ENCODE results near the gene KIAA1549. TPM values are rescaled to one million over a fixed set of nuclear protein-coding genes. Genes with fewer than 3 reads are reported as not detected.
"Not testable (repeated sequence)": the region's sequence is repeated elsewhere in the genome, so short reads cannot be mapped to it uniquely, and the experiment has no call there.

KIAA1549 gene
- total RNA-seq, 1 donor: 3.7 TPM

DNA sequence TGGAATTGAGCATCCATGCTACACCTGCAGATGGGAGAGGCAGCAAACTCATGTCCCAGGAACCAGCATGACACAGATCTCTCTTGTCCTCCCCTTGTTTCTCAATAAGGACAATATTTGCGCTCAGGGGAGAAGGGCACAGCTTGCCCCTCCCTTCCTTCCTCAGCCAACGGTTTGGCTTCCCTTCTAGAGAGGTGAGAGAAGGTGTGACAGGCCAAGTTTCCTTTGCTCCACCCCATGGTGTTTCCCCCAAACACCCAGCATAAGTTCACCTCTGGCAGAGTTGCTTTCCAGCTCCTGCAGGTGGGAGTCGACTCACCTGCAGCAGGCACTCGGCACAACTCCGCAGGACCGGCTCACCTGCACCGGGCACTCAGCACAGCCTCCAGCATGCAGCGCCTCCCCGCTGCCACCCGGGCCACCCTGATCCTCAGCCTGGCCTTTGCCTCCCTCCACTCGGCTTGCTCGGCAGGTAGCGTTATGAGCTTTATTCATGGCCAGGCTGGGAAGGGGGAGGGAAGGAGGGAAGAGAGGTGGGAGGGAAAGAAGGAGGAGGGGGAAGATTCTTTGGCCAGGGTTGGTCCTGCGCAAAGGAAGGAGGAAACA is 183.4 kb downstream of the KIAA1549 start, which contains the start of the genes ATP6V0A4 and TMEM213:
TSS of gene ATP6V0A4 (minus strand) at position 482 of the 606 bp plus-strand sequence. CDS start 26,949 bp downstream, outside the sequence.
TSS of gene TMEM213 (plus strand) at position 280 of the 606 bp plus-strand sequence. CDS start at position 391, 111 bp downstream.
- no peak within 1 kb of the TSS for H3K4me3 ChIP-seq (ENCODE audit: low read depth, low read length)
- TF ChIP-seq CTCF (IDR thresholded peaks at IDR 0.05; ENCODE audit: insufficient read depth, low read length): no peak

DNA sequence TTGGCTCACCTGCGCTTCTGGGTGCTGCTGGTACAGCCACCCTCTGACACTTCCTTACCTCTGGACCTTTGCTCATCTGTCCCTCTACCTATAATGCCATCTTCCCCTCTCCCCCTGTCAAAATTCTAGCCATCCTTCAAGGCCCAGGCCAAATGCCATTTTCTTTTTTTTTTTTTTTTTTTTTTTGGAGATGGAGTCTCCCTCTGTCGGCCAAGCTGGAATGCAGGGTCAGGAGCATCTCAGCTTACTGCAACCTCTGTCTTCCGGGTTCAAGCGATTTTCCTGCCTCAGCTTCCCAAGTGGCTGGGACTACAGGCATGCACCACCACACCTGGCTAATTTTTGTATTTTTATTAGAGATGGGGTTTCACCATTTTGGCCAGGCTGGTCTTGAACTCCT is 184.1 kb downstream of the KIAA1549 start:
- not testable (repeated sequence) for DNase-seq (ENCODE audit: low read depth); H3K4me3 ChIP-seq (ENCODE audit: low read depth, low read length)

More for the DNA sequence above, 183.4 kb downstream of the KIAA1549 start, which contains the start of the genes ATP6V0A4 and TMEM213:
- DNase-seq (ENCODE audit: low read depth): no peak

GRCh38 chr7:138796038-138796615 is 185.1 kb downstream of the KIAA1549 start:
- H3K4me3 ChIP-seq (ENCODE audit: low read depth, low read length): no peak overlapping the region
- TF ChIP-seq CTCF (IDR thresholded peaks at IDR 0.05; ENCODE audit: insufficient read depth, low read length): no peak
- DNase-seq (ENCODE audit: low read depth): no peak

- no peak for TF ChIP-seq CTCF (IDR thresholded peaks at IDR 0.05; ENCODE audit: insufficient read depth, low read length)
- peak; percentile 40 for DNase-seq (ENCODE audit: low read depth)
- no peak overlapping the region for H3K4me3 ChIP-seq (ENCODE audit: low read depth, low read length)
Observed at GRCh38 chr7:138785587-138786437, 195.4 kb downstream of the KIAA1549 start.

DNA sequence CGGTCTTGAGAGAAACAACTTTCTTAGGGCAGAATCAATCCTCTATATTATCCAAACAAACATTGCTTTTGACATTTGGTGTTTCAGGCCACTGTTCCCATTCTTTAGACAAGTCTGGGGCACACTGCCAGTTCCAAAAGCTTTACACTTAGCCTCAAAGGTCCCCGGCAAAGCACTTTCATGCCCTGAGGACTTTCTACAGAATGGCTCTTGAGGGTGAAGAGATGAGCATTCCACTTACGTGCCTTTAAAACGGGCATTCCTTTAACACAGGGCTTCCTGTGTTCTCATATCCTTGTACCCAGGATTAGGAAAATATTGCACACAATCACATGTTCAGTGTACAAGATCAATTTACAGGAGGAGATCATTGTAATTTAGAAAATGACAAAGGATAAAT is 196.5 kb downstream of the KIAA1549 start:
- DNase-seq (ENCODE audit: low read depth): peak; percentile 4
- H3K4me3 ChIP-seq (ENCODE audit: low read depth, low read length): no peak overlapping the region
- TF ChIP-seq CTCF (IDR thresholded peaks at IDR 0.05; ENCODE audit: insufficient read depth, low read length): no peak

Small RNAs within 50 kb of the gene (small RNA-seq; reads per million reads assigned to genes)
- gene RNU6-1272P: not detected

Other genes with a start within 250 kb of the KIAA1549 start
- gene TMEM213, start 183.4 kb downstream of the KIAA1549 start, total RNA-seq (ENCODE audit: low replicate concordance): 0.33 TPM in 1 of 2 replicates, not detected in the other
- not detected in 2 replicates for gene ATP6V0A4, start 183.2 kb downstream of the KIAA1549 start, total RNA-seq (ENCODE audit: low replicate concordance)
- gene ZC3HAV1L, start 54.7 kb upstream of the KIAA1549 start, total RNA-seq (ENCODE audit: low replicate concordance): 11.9 and 36.6 TPM in 2 replicates
- 20.0 and 55.4 TPM in 2 replicates for gene ZC3HAV1, start 128.3 kb upstream of the KIAA1549 start, total RNA-seq (ENCODE audit: low replicate concordance)
- 8.0 and 11.3 TPM in 2 replicates for gene UBN2, start 249.8 kb upstream of the KIAA1549 start, total RNA-seq (ENCODE audit: low replicate concordance)

Data from fibroblast of the aortic adventitia (primary cell).